SIG-M5 treated with dmso at 0.1 percent for 504 hours (cell line): ENCODE data around the gene POMZP3.
"Not testable (repeated sequence)": the region's sequence is repeated elsewhere in the genome, so short reads cannot be mapped to it uniquely, and the experiment has no call there.

ENCODE experiments used
- DNase-seq: peaks from one replicate; lab custom pipeline; 2025; ENCODE audit not compliant: unreplicated experiment; lab: John Stamatoyannopoulos, UW

Gene POMZP3

GRCh38 chr7:76591033-76591432 lies 36.0 kb downstream of the POMZP3 start:
- DNase-seq: not testable (repeated sequence)

GRCh38 chr7:76588586-76588985 lies 38.5 kb downstream of the POMZP3 start:
- DNase-seq: not testable (repeated sequence)

GRCh38 chr7:76586585-76587315 lies 40.3 kb downstream of the POMZP3 start:
- DNase-seq: not testable (repeated sequence)

GRCh38 chr7:76583636-76584281 lies 43.3 kb downstream of the POMZP3 start:
- DNase-seq: not testable (repeated sequence)

- not testable (repeated sequence) for DNase-seq
Observed at GRCh38 chr7:76582848-76583631, 44.0 kb downstream of the POMZP3 start.

- not testable (repeated sequence) for DNase-seq
Observed at GRCh38 chr7:76575919-76576655, 51.0 kb downstream of the POMZP3 start.

GRCh38 chr7:76575431-76575830 lies 51.6 kb downstream of the POMZP3 start:
- not testable (repeated sequence) for DNase-seq

- DNase-seq: not testable (repeated sequence)
Observed at GRCh38 chr7:76572296-76572695, 54.8 kb downstream of the POMZP3 start.

- DNase-seq: not testable (repeated sequence)
Observed at GRCh38 chr7:76570324-76570775, 56.7 kb downstream of the POMZP3 start.

GRCh38 chr7:76568742-76569141 lies 58.3 kb downstream of the POMZP3 start:
- DNase-seq: not testable (repeated sequence)

- DNase-seq: not testable (repeated sequence)
Observed at GRCh38 chr7:76567753-76568152, 59.3 kb downstream of the POMZP3 start.

- not testable (repeated sequence) for DNase-seq
Observed at GRCh38 chr7:76567311-76567710, 59.8 kb downstream of the POMZP3 start.

GRCh38 chr7:76565001-76565400 lies 62.1 kb downstream of the POMZP3 start:
- DNase-seq: not testable (repeated sequence)

GRCh38 chr7:76561342-76561741 lies 65.7 kb downstream of the POMZP3 start:
- DNase-seq: not testable (repeated sequence)

GRCh38 chr7:76560157-76560556 lies 66.9 kb downstream of the POMZP3 start:
- not testable (repeated sequence) for DNase-seq
